ENCODE results near the gene TMEM208.

TMEM208 gene

DNA sequence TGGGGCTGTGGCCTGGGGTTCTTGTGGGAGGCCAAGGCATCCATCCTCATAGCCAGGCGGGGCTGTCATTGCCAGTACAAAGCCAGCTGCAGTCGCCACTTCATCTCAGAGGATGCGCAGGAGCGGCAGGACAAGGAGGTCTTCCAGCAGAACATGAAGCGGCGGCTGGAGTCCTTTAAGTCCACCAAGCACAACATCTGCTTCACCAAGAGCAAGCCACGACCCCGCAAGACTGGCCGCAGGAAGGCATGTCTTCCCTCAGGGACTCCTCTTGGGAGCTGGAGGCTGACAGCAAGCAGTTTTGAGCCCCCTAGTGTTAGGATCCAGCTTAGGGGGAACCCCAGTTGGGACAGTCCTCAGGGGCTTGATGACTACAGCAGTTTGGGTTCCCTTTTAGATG lies 37.3 kb downstream of the TMEM208 start:
- no peaks in the 10 kb centered on the region for H3K27me3 ChIP-seq (ENCODE audit: control insufficient read depth, insufficient read depth, low read length)
- no peaks in the 10 kb centered on the region for H3K36me3 ChIP-seq (ENCODE audit: control insufficient read depth, low read depth, low read length)
- no peak overlapping the region for H3K9ac ChIP-seq (ENCODE audit: low read length)
- no peak overlapping the region for H3K27ac ChIP-seq (ENCODE audit: low read length)
- H3K4me3 ChIP-seq (ENCODE audit: low read length), result no peak overlapping the region
- H3K9me3 ChIP-seq (ENCODE audit: control insufficient read depth, low read depth, low read length), result no peaks in the 10 kb centered on the region
- no peaks in the 10 kb centered on the region for H3K4me1 ChIP-seq (ENCODE audit: control insufficient read depth, low read depth, low read length)

- Histone ChIP-seq H3K9ac (ENCODE audit: low read length) (no peak overlapping the region), H3K4me3 (ENCODE audit: low read length) (no peak overlapping the region), H3K4me1 (ENCODE audit: control insufficient read depth, low read depth, low read length) (no peaks in the 10 kb centered on the region), H3K27me3 (ENCODE audit: control insufficient read depth, insufficient read depth, low read length) (no peaks in the 10 kb centered on the region), H3K9me3 (ENCODE audit: control insufficient read depth, low read depth, low read length) (no peaks in the 10 kb centered on the region), H3K27ac (ENCODE audit: low read length) (no peak overlapping the region), H3K36me3 (ENCODE audit: control insufficient read depth, low read depth, low read length) (no peaks in the 10 kb centered on the region)
Measured at GRCh38 chr16:67264866-67265265, 37.9 kb downstream of the TMEM208 start.

- Histone ChIP-seq H3K4me3 (ENCODE audit: low read length) (no peak overlapping the region), H3K4me1 (ENCODE audit: control insufficient read depth, low read depth, low read length) (no peaks in the 10 kb centered on the region), H3K9me3 (ENCODE audit: control insufficient read depth, low read depth, low read length) (no peaks in the 10 kb centered on the region), H3K36me3 (ENCODE audit: control insufficient read depth, low read depth, low read length) (no peaks in the 10 kb centered on the region), H3K27me3 (ENCODE audit: control insufficient read depth, insufficient read depth, low read length) (no peaks in the 10 kb centered on the region), H3K27ac (ENCODE audit: low read length) (no peak overlapping the region), H3K9ac (ENCODE audit: low read length) (no peak overlapping the region)
Measured at GRCh38 chr16:67265834-67266233, 38.9 kb downstream of the TMEM208 start.

DNA sequence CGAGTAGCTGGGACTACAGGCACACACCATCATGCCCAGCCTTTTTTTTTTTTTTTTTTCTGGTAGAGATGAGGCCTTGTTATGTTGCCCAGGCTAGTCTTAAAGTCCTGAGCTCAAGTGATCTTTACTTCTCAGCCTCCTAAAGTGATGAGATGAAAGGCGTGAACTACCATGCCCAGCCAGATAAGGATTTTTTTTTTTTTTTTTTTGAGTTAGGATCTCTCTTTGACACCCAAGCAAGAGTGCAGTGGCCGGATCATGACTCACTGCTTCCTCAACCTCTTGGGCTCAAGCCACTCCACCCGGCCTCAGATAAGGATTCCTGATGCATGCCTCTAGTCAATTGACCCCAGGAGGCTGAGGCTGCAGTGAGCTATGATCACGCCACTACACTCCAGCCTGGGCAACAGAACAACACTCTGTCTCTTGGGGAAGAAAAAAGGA lies 41.2 kb downstream of the TMEM208 start:
- no peak overlapping the region for H3K27ac ChIP-seq (ENCODE audit: low read length)
- H3K9me3 ChIP-seq (ENCODE audit: control insufficient read depth, low read depth, low read length), result no peaks in the 10 kb centered on the region
- no peak overlapping the region for H3K9ac ChIP-seq (ENCODE audit: low read length)
- H3K27me3 ChIP-seq (ENCODE audit: control insufficient read depth, insufficient read depth, low read length), result no peaks in the 10 kb centered on the region
- H3K36me3 ChIP-seq (ENCODE audit: control insufficient read depth, low read depth, low read length), result no peaks in the 10 kb centered on the region
- H3K4me1 ChIP-seq (ENCODE audit: control insufficient read depth, low read depth, low read length), result no peaks in the 10 kb centered on the region
- H3K4me3 ChIP-seq (ENCODE audit: low read length), result no peak overlapping the region

DNA sequence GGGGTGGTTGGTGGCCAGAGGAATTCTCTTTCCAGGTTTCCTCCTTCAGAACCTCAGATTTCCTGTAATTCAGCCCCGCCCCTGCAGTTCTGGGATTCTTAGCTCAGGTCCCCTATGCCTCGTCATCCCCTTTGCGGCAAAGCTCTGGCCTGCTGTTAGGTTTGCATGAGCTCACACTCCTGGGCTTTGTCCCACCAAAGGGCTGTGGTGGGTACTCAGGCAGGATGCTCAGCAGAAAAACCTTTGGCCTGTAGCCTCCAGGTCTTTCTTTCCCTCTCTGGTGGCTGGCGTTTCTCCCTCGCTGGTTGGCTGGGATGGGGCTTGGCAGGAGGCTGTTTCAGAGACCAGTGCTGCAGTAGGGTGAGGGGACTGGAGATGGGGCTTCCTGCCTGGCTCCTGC lies 42.8 kb downstream of the TMEM208 start:
- H3K27ac ChIP-seq (ENCODE audit: low read length), result no peak overlapping the region
- no peak overlapping the region for H3K9ac ChIP-seq (ENCODE audit: low read length)
- H3K27me3 ChIP-seq (ENCODE audit: control insufficient read depth, insufficient read depth, low read length), result no peaks in the 10 kb centered on the region
- H3K4me1 ChIP-seq (ENCODE audit: control insufficient read depth, low read depth, low read length), result no peaks in the 10 kb centered on the region
- no peak overlapping the region for H3K4me3 ChIP-seq (ENCODE audit: low read length)
- H3K9me3 ChIP-seq (ENCODE audit: control insufficient read depth, low read depth, low read length), result no peaks in the 10 kb centered on the region
- H3K36me3 ChIP-seq (ENCODE audit: control insufficient read depth, low read depth, low read length), result no peaks in the 10 kb centered on the region

DNA sequence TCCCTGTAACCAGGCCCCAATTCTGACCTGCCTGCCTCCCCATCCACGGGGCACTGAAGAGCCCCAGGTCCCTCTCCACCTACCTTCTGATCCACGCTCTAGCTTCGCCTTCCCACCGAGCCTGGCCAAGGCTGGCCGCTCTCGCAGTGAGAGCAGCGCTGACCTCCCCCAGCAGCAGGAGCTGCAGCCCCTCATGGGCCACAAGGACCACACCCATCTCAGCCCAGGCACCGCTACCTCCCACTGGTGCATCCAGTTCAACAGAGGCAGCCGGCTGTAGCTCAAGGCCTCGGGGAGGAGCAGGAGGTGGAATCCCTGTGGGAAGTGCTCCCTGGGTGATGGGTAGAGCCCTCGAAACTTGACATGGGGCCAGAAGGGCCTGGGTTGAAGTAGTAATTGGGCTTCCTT lies 44.0 kb downstream of the TMEM208 start:
- Histone ChIP-seq H3K4me1 (ENCODE audit: control insufficient read depth, low read depth, low read length) (no peaks in the 10 kb centered on the region), H3K36me3 (ENCODE audit: control insufficient read depth, low read depth, low read length) (no peaks in the 10 kb centered on the region), H3K27ac (ENCODE audit: low read length) (no peak overlapping the region), H3K9ac (ENCODE audit: low read length) (no peak overlapping the region), H3K9me3 (ENCODE audit: control insufficient read depth, low read depth, low read length) (no peaks in the 10 kb centered on the region), H3K27me3 (ENCODE audit: control insufficient read depth, insufficient read depth, low read length) (no peaks in the 10 kb centered on the region), H3K4me3 (ENCODE audit: low read length) (no peak overlapping the region)

DNA sequence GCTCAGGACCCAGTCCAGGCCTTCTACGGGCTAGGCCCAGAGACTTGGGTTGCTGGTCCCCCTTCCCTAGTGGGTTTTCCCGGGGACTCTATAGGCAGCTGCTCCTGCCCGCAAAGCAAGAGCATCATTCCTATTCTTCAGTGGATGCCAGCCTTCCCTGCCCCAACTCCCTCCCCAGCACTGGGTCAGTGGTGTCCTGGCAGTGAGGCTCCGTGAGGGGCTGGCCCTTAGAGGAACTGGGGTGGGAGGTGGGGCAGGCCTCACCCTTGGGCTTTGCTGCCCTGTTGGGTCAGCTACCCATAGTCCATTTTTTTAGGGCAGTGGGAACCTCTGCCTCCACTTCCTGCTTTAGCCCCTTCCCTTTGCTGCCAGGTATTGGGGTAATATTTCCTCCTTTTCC lies 44.5 kb downstream of the TMEM208 start:
- H3K9ac ChIP-seq (ENCODE audit: low read length), result no peak overlapping the region
- H3K4me1 ChIP-seq (ENCODE audit: control insufficient read depth, low read depth, low read length), result no peaks in the 10 kb centered on the region
- H3K36me3 ChIP-seq (ENCODE audit: control insufficient read depth, low read depth, low read length), result no peaks in the 10 kb centered on the region
- no peaks in the 10 kb centered on the region for H3K27me3 ChIP-seq (ENCODE audit: control insufficient read depth, insufficient read depth, low read length)
- no peaks in the 10 kb centered on the region for H3K9me3 ChIP-seq (ENCODE audit: control insufficient read depth, low read depth, low read length)
- H3K4me3 ChIP-seq (ENCODE audit: low read length), result no peak overlapping the region
- no peak overlapping the region for H3K27ac ChIP-seq (ENCODE audit: low read length)

DNA sequence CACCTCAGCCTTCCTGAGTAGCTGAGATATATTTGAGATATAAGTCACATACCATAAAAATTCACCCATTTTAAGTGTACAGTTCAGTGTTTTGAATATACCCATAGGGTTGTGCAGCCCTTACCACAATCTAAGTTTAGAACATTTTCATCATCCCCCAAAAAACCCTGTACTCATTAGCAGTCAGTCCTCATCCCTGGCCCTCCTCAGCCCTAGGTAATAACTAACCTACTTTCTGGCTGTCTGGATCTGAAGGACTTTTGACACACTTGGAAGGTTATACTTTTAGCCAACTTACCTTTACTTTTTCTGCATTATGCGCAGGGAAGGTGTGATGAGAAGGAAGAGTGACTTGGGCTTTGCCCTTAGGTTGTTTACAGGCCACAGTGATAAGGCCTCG lies 48.4 kb downstream of the TMEM208 start:
- H3K27me3 ChIP-seq (ENCODE audit: control insufficient read depth, insufficient read depth, low read length), result peaks cover 14% of the 10 kb centered on the region
- H3K9ac ChIP-seq (ENCODE audit: low read length), result no peak overlapping the region
- H3K4me3 ChIP-seq (ENCODE audit: low read length), result no peak overlapping the region

DNA sequence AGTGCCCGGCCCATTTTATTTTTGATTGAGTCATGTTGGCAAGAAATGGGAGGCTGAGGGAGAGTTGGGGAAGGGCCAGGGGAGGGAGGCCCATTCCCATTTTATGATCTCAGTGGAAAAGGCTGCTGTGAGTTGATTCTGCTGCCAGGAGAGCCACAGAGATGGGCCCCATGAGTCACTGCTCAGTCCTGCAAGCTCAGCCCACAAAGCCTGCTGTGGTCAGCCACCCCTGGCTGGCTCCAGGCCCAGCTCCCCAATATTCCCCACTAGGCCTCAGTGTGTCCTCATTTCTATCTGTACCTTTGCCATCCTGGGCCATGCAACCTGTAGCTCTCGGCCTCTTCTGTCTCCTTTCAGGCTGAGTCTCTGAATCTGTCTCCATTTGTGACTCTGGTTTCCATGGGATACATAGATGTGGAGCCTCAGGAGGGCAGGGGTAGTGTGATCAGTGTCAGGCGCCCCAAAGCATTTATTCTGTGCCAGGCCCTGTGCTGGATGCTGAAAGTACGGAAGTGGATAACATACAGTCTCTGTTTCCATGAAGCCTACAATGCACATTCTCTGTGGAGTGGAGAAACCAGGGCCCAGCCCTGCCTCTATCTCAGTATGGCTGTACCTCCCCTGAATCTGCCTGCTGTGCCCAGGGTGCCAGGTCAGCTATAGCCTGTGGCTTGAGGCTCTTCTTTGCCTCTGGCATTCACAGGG lies 50.5 kb downstream of the TMEM208 start:
- no peak overlapping the region for H3K27ac ChIP-seq (ENCODE audit: low read length)

More for the DNA sequence above, 48.4 kb downstream of the TMEM208 start:
- no peaks in the 10 kb centered on the region for H3K4me1 ChIP-seq (ENCODE audit: control insufficient read depth, low read depth, low read length)
- H3K9me3 ChIP-seq (ENCODE audit: control insufficient read depth, low read depth, low read length), result no peaks in the 10 kb centered on the region
- no peaks in the 10 kb centered on the region for H3K36me3 ChIP-seq (ENCODE audit: control insufficient read depth, low read depth, low read length)
- H3K27ac ChIP-seq (ENCODE audit: low read length), result no peak overlapping the region

GRCh38 chr16:67277999-67278772 lies 51.3 kb downstream of the TMEM208 start:
- Histone ChIP-seq H3K27me3 (ENCODE audit: control insufficient read depth, insufficient read depth, low read length) (peaks cover 14% of the 10 kb centered on the region), H3K36me3 (ENCODE audit: control insufficient read depth, low read depth, low read length) (no peaks in the 10 kb centered on the region), H3K9ac (ENCODE audit: low read length) (no peak overlapping the region), H3K4me3 (ENCODE audit: low read length) (peak overlapping the region; percentile 58), H3K27ac (ENCODE audit: low read length) (no peak overlapping the region), H3K9me3 (ENCODE audit: control insufficient read depth, low read depth, low read length) (no peaks in the 10 kb centered on the region), H3K4me1 (ENCODE audit: control insufficient read depth, low read depth, low read length) (no peaks in the 10 kb centered on the region)

More for the DNA sequence above, 50.5 kb downstream of the TMEM208 start:
- no peak overlapping the region for H3K9ac ChIP-seq (ENCODE audit: low read length)
- peaks cover 14% of the 10 kb centered on the region for H3K27me3 ChIP-seq (ENCODE audit: control insufficient read depth, insufficient read depth, low read length)
- H3K9me3 ChIP-seq (ENCODE audit: control insufficient read depth, low read depth, low read length), result no peaks in the 10 kb centered on the region
- H3K4me1 ChIP-seq (ENCODE audit: control insufficient read depth, low read depth, low read length), result no peaks in the 10 kb centered on the region
- no peak overlapping the region for H3K4me3 ChIP-seq (ENCODE audit: low read length)
- no peaks in the 10 kb centered on the region for H3K36me3 ChIP-seq (ENCODE audit: control insufficient read depth, low read depth, low read length)

All from iPS-18a (cell line).